Kasumi-1 (cell line): ENCODE results near the gene PLCH1.
A peak's percentile ranks its signal among the peaks of the same experiment; 100 is the strongest.

ENCODE experiments used
- DNase-seq, 2 experiments: peaks; one replicate each; lab custom pipeline; 2025; lab: John Stamatoyannopoulos, UW

The PLCH1 gene

GRCh38 chr3:155690921-155691320 is 54.0 kb downstream of the PLCH1 start:
- no peak for DNase-seq

- DNase-seq, result no peak
Measured at GRCh38 chr3:155688481-155688880, 56.4 kb downstream of the PLCH1 start.

DNA sequence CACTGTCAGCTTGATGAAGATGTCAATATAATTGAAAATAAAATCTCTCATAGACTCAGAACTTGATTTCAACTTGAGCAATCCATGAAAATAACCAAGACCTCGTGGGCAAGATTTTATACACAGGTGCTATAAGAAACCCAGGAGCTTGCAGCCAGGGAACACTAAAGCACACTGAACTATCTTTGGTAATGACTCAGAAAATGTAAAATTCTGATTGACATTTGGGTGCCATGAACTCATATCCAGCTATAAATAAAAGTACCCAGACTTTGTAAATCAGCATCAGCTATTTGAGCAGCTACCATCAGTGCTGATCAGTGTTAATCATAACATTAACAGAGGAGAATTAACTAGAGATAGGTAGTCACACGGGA is 61.5 kb downstream of the PLCH1 start:
- no peak for DNase-seq

DNA sequence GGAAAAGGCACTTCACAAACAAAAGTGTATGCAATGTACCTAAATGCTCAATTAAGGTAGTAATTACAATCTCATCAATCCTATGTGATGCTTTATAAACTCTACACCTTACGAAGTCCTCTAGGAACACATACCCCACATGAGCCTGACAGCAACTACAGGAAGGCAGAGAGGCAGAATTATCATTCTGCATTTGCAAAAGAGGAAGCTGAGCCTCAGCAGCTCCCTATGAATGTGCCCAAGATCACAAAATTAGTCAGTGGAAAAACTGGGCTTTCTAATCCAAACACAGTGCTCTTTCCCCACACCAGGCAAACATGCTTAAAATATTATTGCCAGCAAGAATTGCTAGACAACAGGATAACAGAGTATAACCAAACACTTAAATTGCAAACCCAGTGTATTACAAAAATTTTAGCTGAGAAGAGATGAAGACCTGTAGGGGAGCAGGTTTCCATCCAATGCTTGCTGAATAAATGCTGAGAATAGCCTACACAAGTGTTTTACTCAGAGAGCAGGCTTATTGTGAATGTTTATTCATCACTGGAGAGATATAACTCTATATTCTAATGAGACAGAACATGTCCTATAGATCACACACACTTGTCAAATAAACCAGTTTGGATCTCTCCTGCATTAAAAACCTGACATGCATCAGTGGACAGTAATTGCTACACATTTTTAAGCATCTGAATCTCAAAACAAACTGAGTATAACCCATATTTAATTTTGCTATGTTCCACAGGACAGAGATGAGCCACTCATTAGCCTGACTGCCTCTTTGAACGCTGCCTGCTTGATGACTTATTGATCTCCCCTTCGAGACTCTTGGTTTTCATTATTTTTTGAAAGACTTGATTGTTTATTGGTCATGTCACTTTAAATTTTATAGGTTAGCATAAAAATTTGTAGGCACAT is 62.2 kb downstream of the PLCH1 start:
- peak; percentile 57 for DNase-seq

DNA sequence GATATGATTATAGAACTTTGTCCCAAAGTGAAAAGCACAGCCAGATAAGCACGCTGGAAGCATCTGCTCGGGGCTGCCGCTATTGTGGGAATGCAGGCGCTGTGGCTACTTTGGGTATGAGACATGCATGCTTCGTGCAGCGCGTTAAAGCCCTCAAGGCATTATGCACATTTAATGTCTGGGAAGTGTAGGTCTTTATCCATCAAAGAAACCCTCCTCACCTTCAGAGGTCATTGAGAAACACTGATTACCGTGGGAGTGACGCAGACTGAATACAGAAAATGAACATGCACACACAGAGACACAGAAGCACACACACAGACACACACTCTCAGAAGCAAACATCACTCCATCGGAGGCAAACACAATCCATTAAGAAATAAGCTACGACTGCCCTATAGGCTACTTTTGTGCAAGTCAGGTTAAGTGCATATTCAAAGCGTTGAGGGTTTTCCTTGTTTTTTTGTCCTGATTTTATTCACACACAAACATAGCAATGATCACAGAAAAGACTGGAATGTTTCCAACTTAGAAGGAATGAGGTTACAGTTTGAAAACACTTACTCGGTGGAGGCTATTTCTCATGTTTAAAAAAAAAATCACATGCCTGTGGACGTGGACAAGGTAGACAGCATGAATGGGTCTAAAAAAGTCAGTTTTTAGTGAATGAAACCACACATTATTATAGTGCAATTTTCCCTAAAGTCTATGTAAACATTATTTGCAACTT is 68.5 kb downstream of the PLCH1 start:
- DNase-seq, result no peak

DNA sequence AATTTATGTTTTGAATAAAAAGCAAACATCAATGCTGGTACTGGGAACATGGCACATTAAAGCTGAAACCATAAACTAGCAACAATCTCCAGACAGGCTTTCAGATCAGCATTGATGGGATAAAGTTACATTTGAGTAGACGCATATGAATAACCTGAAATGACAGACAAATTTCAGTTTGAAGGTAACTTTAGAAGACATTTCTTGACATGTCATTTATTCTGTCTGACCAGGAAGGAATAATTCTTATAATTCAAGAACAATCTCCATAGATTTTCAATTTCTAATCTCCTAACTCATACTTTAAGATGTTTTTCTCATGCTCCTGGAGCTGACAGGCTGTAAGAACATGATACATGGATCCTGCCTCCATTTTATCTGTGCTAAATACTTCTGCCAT is 69.8 kb downstream of the PLCH1 start:
- no peak for DNase-seq

DNA sequence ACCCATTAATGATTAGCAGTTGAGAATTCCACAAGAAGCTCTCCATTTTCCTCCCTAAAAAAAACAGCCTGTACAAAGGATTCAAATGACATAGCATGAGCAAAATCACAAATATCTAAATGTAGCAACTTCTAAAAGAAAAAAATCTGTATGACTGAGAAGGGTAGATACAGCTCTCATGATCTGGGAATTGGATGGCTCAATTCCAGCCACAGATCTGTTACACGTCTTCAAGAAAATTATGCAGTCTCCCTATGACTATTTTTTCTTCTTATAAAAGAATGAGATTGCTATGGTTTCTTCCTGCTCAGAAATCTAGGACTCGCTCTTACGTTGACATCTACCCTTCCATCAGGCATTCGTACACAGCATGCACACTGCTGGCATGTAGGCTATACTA is 71.5 kb downstream of the PLCH1 start:
- DNase-seq, result no peak

DNA sequence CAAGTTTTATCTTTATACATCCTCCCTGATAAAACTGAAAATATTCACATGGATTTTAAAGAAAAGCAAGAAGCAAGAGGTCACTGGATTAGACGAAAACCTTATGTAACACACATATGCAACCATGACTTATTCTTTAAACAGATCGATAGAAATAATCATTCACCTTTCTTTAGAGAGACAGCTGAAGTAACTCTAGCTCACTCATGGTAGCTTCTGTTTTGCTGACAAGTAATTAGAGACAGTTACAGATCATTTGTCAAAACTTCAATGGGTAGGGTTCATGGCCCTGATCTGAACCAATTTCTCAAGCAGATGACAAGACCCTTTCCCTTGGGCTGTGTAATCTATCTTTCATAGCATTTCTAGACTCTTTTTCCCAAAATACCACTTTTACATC is 74.5 kb downstream of the PLCH1 start:
- DNase-seq, result no peak

DNA sequence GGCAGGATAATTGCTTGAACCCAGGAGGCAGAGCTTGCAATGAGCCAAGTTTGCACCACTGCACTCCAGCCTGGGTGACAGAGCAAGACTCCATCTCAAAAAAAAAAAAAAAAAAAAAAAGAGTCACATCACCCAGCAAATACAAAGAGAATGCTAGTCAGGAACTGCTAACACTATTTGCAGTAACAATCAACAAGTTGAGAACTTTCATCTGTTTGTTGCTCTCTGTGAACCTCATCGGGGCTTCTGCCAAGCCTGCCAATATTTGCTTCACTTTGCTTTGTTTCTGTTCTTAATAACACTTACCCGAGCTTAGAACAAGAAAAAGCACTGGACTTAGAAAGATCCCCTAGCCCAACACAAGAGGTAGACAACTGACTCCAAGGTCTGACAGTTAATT is 76.9 kb downstream of the PLCH1 start:
- DNase-seq, result no peak

DNA sequence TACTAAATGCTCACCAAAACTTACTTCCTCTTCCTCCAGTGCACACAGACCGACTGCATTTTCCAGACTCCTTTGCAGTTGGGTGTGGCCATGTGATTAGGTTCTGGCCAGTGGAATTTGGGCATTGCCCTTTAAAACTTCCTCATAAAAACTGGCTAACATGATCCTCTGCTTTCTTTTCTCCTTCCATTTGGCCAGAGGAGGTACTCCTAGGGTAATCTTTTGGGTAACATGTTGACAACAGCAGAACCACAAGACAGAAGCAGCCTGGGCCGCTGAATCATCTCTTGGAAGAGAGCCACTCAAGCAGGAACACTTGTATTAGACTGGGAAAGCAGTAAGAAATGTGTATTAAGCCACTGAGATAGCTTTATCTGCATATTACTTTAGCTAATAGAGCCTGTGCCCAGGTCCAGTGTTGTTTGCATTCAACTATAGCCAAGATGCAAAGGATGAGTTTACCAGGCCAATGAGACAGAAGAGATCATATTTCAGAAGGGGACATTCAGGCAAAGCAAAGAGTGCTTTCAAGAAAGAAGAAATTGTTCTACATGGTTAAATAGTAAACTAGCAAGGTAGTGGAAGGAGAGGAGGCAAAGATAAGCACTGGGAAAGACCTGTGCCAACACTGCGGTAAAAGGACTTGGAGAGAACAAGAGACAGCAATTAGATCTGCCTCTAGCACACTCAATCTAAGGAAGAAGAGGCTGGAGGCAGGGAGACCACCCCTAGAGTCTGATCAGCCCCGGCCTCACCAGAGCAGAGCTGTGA is 79.8 kb downstream of the PLCH1 start:
- DNase-seq, result peak; percentile 75 to 79

- DNase-seq, result no peak
Measured at GRCh38 chr3:155663467-155664212, 81.2 kb downstream of the PLCH1 start.

GRCh38 chr3:155661760-155662159 is 83.1 kb downstream of the PLCH1 start:
- no peak for DNase-seq

GRCh38 chr3:155661042-155661441 is 83.8 kb downstream of the PLCH1 start:
- DNase-seq, result no peak

- DNase-seq, result no peak
Measured at GRCh38 chr3:155658671-155659261, 86.1 kb downstream of the PLCH1 start.

DNA sequence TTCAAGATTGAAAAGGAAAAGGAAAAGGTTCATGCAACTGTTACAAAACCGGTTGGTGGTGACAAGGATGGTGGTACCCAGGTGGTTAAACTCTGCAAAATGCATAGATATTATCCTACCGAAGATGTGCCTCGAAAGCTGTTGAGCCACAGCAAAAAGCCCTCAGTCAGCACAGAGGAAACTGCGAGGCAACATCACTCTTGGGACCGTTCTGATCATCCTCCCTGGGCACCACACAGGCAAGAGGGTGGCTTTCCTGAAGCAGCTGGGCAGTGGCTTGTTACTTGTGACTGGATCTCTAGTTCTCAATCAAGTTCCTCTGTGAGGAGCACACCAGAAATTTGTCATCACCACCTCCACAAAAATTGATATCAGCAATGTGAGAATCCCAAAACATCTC is 86.9 kb downstream of the PLCH1 start:
- DNase-seq, result no peak

GRCh38 chr3:155657161-155657560 is 87.7 kb downstream of the PLCH1 start:
- DNase-seq, result peak; percentile 11 to 26

DNA sequence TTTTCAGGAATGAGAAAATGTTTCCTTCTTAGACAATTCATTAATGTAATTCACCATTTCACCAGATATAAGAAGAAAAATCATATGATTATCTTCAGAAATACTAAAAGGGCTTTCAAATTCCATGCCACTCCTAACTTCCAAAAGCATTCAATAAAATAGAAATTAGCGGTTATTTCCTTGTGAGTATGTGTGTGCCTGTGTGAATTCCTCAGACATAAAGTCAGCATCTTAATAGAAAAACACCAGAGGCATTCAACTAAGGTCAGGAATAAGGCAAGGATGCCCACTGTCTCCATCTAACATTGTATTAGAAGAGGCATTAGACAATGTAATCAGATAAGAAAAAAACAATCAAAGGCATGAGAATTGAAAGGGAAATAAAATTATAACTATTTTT is 88.4 kb downstream of the PLCH1 start:
- no peak for DNase-seq

DNA sequence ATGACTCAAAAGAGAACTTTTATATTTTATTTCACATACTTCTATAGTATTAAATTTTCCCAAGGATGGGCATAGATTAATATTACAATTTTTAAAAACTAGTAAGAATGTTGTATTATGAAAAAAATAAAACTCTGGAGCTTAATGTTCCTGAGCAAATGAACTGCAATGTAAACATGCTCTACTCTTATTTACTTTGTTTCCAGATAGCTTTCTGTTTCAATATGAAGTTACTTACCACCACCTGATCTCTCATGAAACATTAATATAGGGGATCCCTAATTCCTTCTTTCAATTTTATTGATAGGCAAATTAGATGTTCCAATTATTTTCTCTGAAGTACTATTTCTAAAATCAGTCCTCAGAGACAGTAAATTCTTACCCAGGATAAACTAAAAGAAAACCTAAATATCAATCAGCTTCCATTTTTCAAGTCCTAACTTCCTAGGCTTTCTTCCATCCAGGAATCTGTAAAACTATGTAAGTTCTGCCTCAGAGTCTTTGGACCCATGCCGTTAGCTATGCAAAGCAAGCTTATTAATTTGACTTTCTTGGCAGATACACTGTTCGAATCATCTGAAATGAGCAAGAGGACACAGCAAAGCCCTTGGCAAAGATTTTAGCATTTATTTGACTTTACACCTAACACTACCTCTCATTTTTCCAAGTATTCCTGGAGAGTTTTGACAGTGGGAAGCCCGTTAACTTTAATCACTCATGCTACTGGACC is 93.2 kb downstream of the PLCH1 start:
- DNase-seq, result no peak

DNA sequence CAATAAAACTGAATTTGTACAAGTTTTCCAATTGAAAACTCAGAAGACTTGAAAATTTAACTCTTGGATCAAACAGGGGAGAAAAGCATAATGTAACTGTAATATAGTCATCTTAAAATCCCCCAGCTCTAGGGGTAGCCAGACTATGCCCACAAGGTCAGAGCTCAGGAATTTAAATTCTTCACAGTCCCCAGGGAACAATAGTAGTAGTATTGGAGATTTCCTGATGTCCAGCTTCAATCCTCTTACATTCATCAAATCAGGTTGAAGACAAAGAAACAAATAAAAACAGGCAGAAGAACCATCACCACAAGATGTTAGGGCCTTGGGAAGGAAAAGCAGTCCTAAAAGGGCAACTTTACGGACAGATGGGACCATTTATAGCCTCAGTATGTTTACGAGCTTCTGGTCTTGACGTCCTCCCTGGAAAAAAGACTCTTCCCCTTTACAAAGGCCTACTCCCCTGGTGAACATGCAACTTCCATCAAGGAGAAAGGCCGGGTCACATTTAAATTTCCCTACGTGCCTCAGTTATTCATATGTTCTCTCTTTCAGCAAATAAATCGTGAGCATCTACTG is 96.8 kb downstream of the PLCH1 start:
- DNase-seq, result no peak

DNA sequence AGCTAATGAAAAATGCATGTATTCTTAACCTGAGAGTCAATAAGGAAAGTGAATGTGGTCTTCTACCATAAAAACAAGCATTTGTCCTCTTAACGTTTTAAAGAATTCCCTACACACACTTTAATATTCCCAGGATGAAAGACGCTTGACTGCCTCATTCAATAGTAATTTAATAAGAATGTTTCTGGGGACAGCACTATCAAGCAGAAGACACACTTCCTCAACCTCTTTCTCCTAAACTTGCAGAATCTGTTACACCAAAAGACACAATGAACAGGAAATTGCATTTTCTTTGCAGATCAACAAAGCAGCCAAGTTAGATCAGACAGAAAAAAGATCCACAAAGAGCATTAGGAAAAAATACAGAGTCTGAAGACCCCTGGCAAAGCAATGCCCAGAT is 97.7 kb downstream of the PLCH1 start:
- peak; percentile 15 to 17 for DNase-seq
